Endothelial cell of umbilical vein (primary cell): ENCODE results near the gene USP8.

Experiments
- EZH2 ChIP-seq: IDR thresholded peaks from 2 replicates; pipeline ENCODE4 v1.6.1; 2012; ENCODE audit warnings: borderline replicate concordance, low read depth, mild to moderate bottlenecking, moderate library complexity, low read length, inconsistent platforms; ENCODE audit not compliant: severe bottlenecking
- FOS ChIP-seq: IDR thresholded peaks from 2 replicates; pipeline ENCODE4 v1.6.1; 2011; ENCODE audit warnings: mild to moderate bottlenecking, low read length, moderate library complexity, borderline replicate concordance; ENCODE audit not compliant: insufficient read depth
- GATA2 ChIP-seq: IDR thresholded peaks from 2 replicates; pipeline ENCODE4 v1.7.0; 2011; ENCODE audit warnings: low read depth, mild to moderate bottlenecking, moderate library complexity, mixed read lengths, low read length; ENCODE audit not compliant: insufficient read length, insufficient read depth
- JUN ChIP-seq: IDR thresholded peaks from 2 replicates; pipeline ENCODE4 v1.6.1; 2011; ENCODE audit warnings: borderline replicate concordance, low read depth; ENCODE audit not compliant: insufficient read length, insufficient read depth
- POLR2A ChIP-seq: IDR thresholded peaks from 2 replicates; pipeline ENCODE4 v1.6.1; 2012; ENCODE audit warnings: low read depth, mild to moderate bottlenecking, control low read depth, low read length
- POLR2AphosphoS5 ChIP-seq: IDR thresholded peaks from 2 replicates; pipeline ENCODE4 v1.6.1; 2012; ENCODE audit warnings: low read depth, mild to moderate bottlenecking, control low read depth, low read length, moderate library complexity; ENCODE audit not compliant: insufficient read depth
- TF ChIP-seq, protein P1 (sequence below), 2 donors: IDR thresholded peaks; 1 replicate in 1 of 2; 2 replicates in 1 of 2; pipeline ENCODE4 v1.5.1; 2011; ENCODE audit warnings: low read length in 2 of 2, mild to moderate bottlenecking in 2 of 2, moderate library complexity in 2 of 2, control low read depth in 1 of 2, inconsistent platforms in 1 of 2, low read depth in 1 of 2; ENCODE audit not compliant: insufficient read depth in 1 of 2; ENCODE audit errors: extremely low read depth in 1 of 2
- TF ChIP-seq, protein P2 (sequence below): IDR thresholded peaks from 2 replicates; pipeline ENCODE4 v1.6.1; 2011; ENCODE audit not compliant: insufficient read depth, insufficient read length

DNA sequence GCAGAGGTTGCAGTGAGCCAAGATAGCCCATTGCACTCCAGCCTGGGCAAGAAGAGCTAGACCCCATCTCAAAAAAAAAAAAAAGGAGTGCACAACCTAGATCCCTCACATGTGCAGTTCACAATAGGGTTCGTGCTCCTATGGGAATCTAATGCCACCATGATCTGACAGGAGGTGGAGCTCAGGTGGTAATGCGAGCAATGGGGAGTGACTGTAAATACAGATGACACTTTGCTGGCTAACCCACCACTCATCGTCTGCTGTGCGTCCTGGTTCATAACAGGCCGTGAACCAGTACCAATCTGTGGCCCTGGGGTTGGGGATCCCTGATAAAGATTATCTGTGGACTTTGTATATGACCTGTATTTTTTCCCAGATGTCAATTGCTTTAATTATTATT is 16.7 kb downstream of the USP8 start:
- TF ChIP-seq, protein P1, sequence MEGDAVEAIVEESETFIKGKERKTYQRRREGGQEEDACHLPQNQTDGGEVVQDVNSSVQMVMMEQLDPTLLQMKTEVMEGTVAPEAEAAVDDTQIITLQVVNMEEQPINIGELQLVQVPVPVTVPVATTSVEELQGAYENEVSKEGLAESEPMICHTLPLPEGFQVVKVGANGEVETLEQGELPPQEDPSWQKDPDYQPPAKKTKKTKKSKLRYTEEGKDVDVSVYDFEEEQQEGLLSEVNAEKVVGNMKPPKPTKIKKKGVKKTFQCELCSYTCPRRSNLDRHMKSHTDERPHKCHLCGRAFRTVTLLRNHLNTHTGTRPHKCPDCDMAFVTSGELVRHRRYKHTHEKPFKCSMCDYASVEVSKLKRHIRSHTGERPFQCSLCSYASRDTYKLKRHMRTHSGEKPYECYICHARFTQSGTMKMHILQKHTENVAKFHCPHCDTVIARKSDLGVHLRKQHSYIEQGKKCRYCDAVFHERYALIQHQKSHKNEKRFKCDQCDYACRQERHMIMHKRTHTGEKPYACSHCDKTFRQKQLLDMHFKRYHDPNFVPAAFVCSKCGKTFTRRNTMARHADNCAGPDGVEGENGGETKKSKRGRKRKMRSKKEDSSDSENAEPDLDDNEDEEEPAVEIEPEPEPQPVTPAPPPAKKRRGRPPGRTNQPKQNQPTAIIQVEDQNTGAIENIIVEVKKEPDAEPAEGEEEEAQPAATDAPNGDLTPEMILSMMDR (IDR thresholded peaks at IDR 0.05; ENCODE audit: extremely low read depth in 1 of 2, insufficient read depth in 1 of 2, low read depth in 1 of 2, low read length in 2 of 2): no peak
- TF ChIP-seq JUN (no peak), EZH2 (no peak), POLR2AphosphoS5 (no peak), POLR2A (no peak), GATA2 (no peak), FOS (no peak)
- TF ChIP-seq, protein P2, sequence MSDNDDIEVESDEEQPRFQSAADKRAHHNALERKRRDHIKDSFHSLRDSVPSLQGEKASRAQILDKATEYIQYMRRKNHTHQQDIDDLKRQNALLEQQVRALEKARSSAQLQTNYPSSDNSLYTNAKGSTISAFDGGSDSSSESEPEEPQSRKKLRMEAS: no peak
